ENCODE data around the gene MARCHF9. TPM values are rescaled to one million over a fixed set of nuclear protein-coding genes. Genes with fewer than 3 reads are reported as not detected.

Gene MARCHF9
- total and polyA plus RNA-seq, 5 donors = 14.3 to 17.8 (median 16.3) TPM

- no peaks in the 10 kb centered on the region for H3K9me3 ChIP-seq (ENCODE audit: control insufficient read depth, low read length)
- H3K4me1 ChIP-seq (ENCODE audit: control insufficient read depth, insufficient read depth, low read length) = peaks cover 13% of the 10 kb centered on the region
- H3K27ac ChIP-seq (ENCODE audit: low read length) = no peak overlapping the region
- H3K27me3 ChIP-seq (ENCODE audit: control insufficient read depth, insufficient read depth) = no peaks in the 10 kb centered on the region
- intact Hi-C loops (cut with DNase I) = no loop called here
- DNase-seq = no peak
- H3K4me3 ChIP-seq (ENCODE audit: low read length) = no peak overlapping the region
- WGBS = 48% methylated on average over 5 of the region's 5 CpGs
- no peak for ATAC-seq
Observed at GRCh38 chr12:57740656-57741412, 14.1 kb upstream of the MARCHF9 start.

GRCh38 chr12:57741413-57741789, 13.5 kb upstream of the MARCHF9 start:
- H3K4me3 ChIP-seq (ENCODE audit: low read length) = no peak overlapping the region
- H3K9me3 ChIP-seq (ENCODE audit: control insufficient read depth, low read length) = no peaks in the 10 kb centered on the region
- no peak for DNase-seq
- no peaks in the 10 kb centered on the region for H3K27me3 ChIP-seq (ENCODE audit: control insufficient read depth, insufficient read depth)
- peaks cover 7% of the 10 kb centered on the region for H3K4me1 ChIP-seq (ENCODE audit: control insufficient read depth, insufficient read depth, low read length)
- no peak for ATAC-seq
- H3K27ac ChIP-seq (ENCODE audit: low read length) = no peak overlapping the region
- intact Hi-C loops (cut with DNase I) = no loop called here
- 78% methylated on average over 1 of the region's 1 CpG for WGBS

- no peaks in the 10 kb centered on the region for H3K9me3 ChIP-seq (ENCODE audit: control insufficient read depth, low read length)
- H3K4me1 ChIP-seq (ENCODE audit: control insufficient read depth, insufficient read depth, low read length) = peaks cover 6% of the 10 kb centered on the region
- DNase-seq = peak in 2 of 3 donors; percentile 65 to 70
- H3K4me3 ChIP-seq (ENCODE audit: low read length) = no peak overlapping the region
- no peaks in the 10 kb centered on the region for H3K27me3 ChIP-seq (ENCODE audit: control insufficient read depth, insufficient read depth)
- intact Hi-C loops (cut with DNase I) = no loop called here
- no peak for ATAC-seq
- WGBS = 47% methylated on average over 14 of the region's 14 CpGs
- no peak overlapping the region for H3K27ac ChIP-seq (ENCODE audit: low read length)
Observed at GRCh38 chr12:57741844-57742738, 12.8 kb upstream of the MARCHF9 start.

GRCh38 chr12:57743769-57744168, 11.1 kb upstream of the MARCHF9 start:
- intact Hi-C loops (cut with DNase I) = no loop called here
- no peak overlapping the region for H3K4me3 ChIP-seq (ENCODE audit: low read length)
- no peak for DNase-seq
- no peaks in the 10 kb centered on the region for H3K9me3 ChIP-seq (ENCODE audit: control insufficient read depth, low read length)
- H3K4me1 ChIP-seq (ENCODE audit: control insufficient read depth, insufficient read depth, low read length) = peaks cover 2% of the 10 kb centered on the region
- WGBS = 93% methylated on average over 2 of the region's 2 CpGs
- H3K27me3 ChIP-seq (ENCODE audit: control insufficient read depth, insufficient read depth) = no peaks in the 10 kb centered on the region
- ATAC-seq = no peak
- no peak overlapping the region for H3K27ac ChIP-seq (ENCODE audit: low read length)

- peak overlapping the region; percentile 89 for H3K4me3 ChIP-seq (ENCODE audit: low read length)
- peak overlapping the region; percentile 93 for H3K27ac ChIP-seq (ENCODE audit: low read length)
- no peaks in the 10 kb centered on the region for H3K27me3 ChIP-seq (ENCODE audit: control insufficient read depth, insufficient read depth)
- WGBS = 13% methylated on average over 21 of the region's 21 CpGs
- ATAC-seq = peak; percentile 61 to 71
- DNase-seq = peak; percentile 82 to 87 (median 86)
- no peaks in the 10 kb centered on the region for H3K9me3 ChIP-seq (ENCODE audit: control insufficient read depth, low read length)
- peaks cover 2% of the 10 kb centered on the region for H3K4me1 ChIP-seq (ENCODE audit: control insufficient read depth, insufficient read depth, low read length)
- intact Hi-C loops (cut with DNase I) = no loop called here
Observed at GRCh38 chr12:57744194-57744776, 10.6 kb upstream of the MARCHF9 start.

- intact Hi-C loops (cut with DNase I) = no loop called here
- DNase-seq = peak; percentile 98 to 99 (median 99)
Observed at GRCh38 chr12:57744777-57745484, 10.0 kb upstream of the MARCHF9 start, which contains the start of gene TSPAN31. TSS of gene TSPAN31 (plus strand) at chr12:57745039. CDS start at chr12:57745155, 116 bp downstream.

GRCh38 chr12:57745485-57745881, 9.4 kb upstream of the MARCHF9 start:
- 38% methylated on average over 8 of the region's 8 CpGs for WGBS
- intact Hi-C loops (cut with DNase I) = no loop called here
- peak overlapping the region; percentile 97 for H3K27ac ChIP-seq (ENCODE audit: low read length)

More at GRCh38 chr12:57744777-57745484, 10.0 kb upstream of the MARCHF9 start, which contains the start of gene TSPAN31:
- WGBS = 1% methylated on average over 29 of the region's 29 CpGs
- Histone ChIP-seq H3K4me1 (ENCODE audit: control insufficient read depth, insufficient read depth, low read length) (peaks cover 2% of the 10 kb centered on the region), H3K9me3 (ENCODE audit: control insufficient read depth, low read length) (no peaks in the 10 kb centered on the region), H3K4me3 (ENCODE audit: low read length) (peak within 1 kb of the TSS; percentile 89), H3K27ac (ENCODE audit: low read length) (peak within 1 kb of the TSS; percentile 97), H3K27me3 (ENCODE audit: control insufficient read depth, insufficient read depth) (no peaks in the 10 kb centered on the region)
- peak; percentile 95 to 96 for ATAC-seq

GRCh38 chr12:57746025-57746424, 8.9 kb upstream of the MARCHF9 start:
- no peaks in the 10 kb centered on the region for H3K9me3 ChIP-seq (ENCODE audit: control insufficient read depth, low read length)
- H3K4me3 ChIP-seq (ENCODE audit: low read length) = no peak overlapping the region
- 90% methylated on average over 3 of the region's 3 CpGs for WGBS
- intact Hi-C loops (cut with DNase I) = no loop called here
- DNase-seq (no peak), ATAC-seq (no peak)
- H3K27ac ChIP-seq (ENCODE audit: low read length) = no peak overlapping the region
- H3K27me3 ChIP-seq (ENCODE audit: control insufficient read depth, insufficient read depth) = no peaks in the 10 kb centered on the region
- peaks cover 2% of the 10 kb centered on the region for H3K4me1 ChIP-seq (ENCODE audit: control insufficient read depth, insufficient read depth, low read length)

More at GRCh38 chr12:57745485-57745881, 9.4 kb upstream of the MARCHF9 start:
- peak overlapping the region; percentile 89 for H3K4me3 ChIP-seq (ENCODE audit: low read length)
- H3K9me3 ChIP-seq (ENCODE audit: control insufficient read depth, low read length) = no peaks in the 10 kb centered on the region
- DNase-seq (peak in 1 of 3 donors; percentile 34), ATAC-seq (peak; percentile 3 to 18)
- H3K4me1 ChIP-seq (ENCODE audit: control insufficient read depth, insufficient read depth, low read length) = peaks cover 2% of the 10 kb centered on the region
- no peaks in the 10 kb centered on the region for H3K27me3 ChIP-seq (ENCODE audit: control insufficient read depth, insufficient read depth)

GRCh38 chr12:57749061-57749460, 5.8 kb upstream of the MARCHF9 start:
- intact Hi-C loops (cut with DNase I) = no loop called here
- no peak for ATAC-seq
- H3K27me3 ChIP-seq (ENCODE audit: control insufficient read depth, insufficient read depth) = no peaks in the 10 kb centered on the region
- H3K9me3 ChIP-seq (ENCODE audit: control insufficient read depth, low read length) = no peaks in the 10 kb centered on the region
- H3K4me1 ChIP-seq (ENCODE audit: control insufficient read depth, insufficient read depth, low read length) = peaks cover 4% of the 10 kb centered on the region
- peak in 2 of 3 donors; percentile 35 to 53 for DNase-seq
- H3K4me3 ChIP-seq (ENCODE audit: low read length) = no peak overlapping the region
- H3K27ac ChIP-seq (ENCODE audit: low read length) = no peak overlapping the region
- WGBS = 90% methylated on average over 5 of the region's 5 CpGs

All from right cardiac atrium (tissue), 5 donors.